Activated CD8-positive, alpha-beta T cell treated with anti-CD3 and anti-CD28 coated beads, Interleukin-2, amount 10 ng/mL, durations not matched to agents 7 days and 5 days (primary cell): Measurements from ENCODE around the gene CES4A. TPM values are rescaled to one million over a fixed set of nuclear protein-coding genes. Genes with fewer than 3 reads are reported as not detected.

Source experiments
- ATAC-seq: fragments of 150-1000 bp; cut with Tn5 transposase; one replicate; pipeline ENCODE4 v1.10.0; 2021; ENCODE audit warnings: moderate library complexity
- CTCF ChIA-PET: fragments of 350-600 bp; sonication (Branson Sonifier 250); formaldehyde crosslinking; loops from one replicate; lab custom pipeline; 2021; ENCODE audit warnings: antibody characterized with exemption; lab: Charles Lee
- POLR2A ChIA-PET: fragments of 350-600 bp; sonication (Branson Sonifier 250); formaldehyde crosslinking; loops from one replicate; lab custom pipeline; 2021; ENCODE audit warnings: antibody characterized with exemption; lab: Charles Lee
- DNase-seq: peaks from one replicate; pipeline ENCODE4 v3.0.0-alpha.2; 2020
- H3K27ac Mint-ChIP-seq: one replicate; pipeline ENCODE4 v1.8.0; 2021; ENCODE audit warnings: mild to moderate bottlenecking, mixed read lengths
- H3K27me3 Mint-ChIP-seq: one replicate; pipeline ENCODE4 v1.8.0; 2021; ENCODE audit warnings: low read depth, mixed read lengths
- H3K36me3 Mint-ChIP-seq: one replicate; pipeline ENCODE4 v1.8.0; 2021; ENCODE audit warnings: low read depth, mixed read lengths
- H3K4me1 Mint-ChIP-seq: one replicate; pipeline ENCODE4 v1.8.0; 2021; ENCODE audit warnings: low read depth, mixed read lengths
- H3K4me3 Mint-ChIP-seq: one replicate; pipeline ENCODE4 v1.8.0; 2021; ENCODE audit warnings: mild to moderate bottlenecking, mixed read lengths
- H3K9me3 Mint-ChIP-seq: one replicate; pipeline ENCODE4 v1.8.0; 2022; ENCODE audit warnings: mixed read lengths; ENCODE audit not compliant: insufficient read depth
- total RNA-seq, 2 experiments: library from RNA; stranded (reverse); gene quantifications; one replicate each; pipeline ENCODE4 v1.2.3, GENCODE V29; 2021

Gene CES4A
- total RNA-seq, 2 experiments from 2014 or later = 10.5 to 12.0 TPM

DNA sequence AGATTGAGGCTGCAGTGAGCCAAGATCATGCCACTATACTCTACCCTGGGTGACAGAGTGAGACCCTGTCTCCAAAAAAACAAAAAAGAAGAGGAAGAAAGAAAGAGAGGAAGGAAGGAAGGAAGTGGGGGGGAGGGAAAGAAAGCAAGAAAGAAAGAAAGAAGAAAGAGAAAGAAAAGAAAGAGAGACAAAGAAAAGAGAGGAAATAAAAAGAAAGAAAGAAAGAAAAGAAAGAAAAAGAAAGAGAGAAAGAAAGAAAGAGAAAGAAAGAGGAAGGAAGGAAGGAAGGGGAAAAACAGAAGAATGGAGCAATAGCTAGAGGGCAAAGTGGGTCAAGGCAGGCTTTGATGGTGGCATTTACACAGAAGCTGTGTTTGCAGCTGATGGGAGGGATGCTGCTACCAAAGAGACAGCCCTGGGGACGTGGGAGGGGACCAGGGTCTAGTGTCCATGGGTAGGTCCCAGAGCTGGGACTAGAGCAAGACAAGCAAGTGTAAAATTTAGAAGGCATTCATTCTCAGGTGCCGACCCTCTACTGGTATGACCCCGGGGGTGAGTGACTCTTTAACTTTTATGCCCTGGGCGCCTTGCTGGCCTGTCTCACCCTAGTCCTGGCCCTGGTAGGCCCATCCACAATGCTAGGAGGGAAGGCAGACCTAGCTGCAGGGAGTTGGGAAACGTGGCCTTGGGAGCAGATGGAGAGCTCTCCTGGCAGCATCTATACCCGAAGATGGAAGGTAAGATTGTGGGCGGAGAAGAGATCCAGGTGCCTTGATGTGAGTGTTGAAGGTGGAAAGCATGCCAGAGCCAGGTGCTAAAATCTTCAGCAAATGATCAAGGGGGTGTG is 29.3 kb upstream of the CES4A start:
- ATAC-seq = no peak
- Mint-ChIP-seq H3K4me1 (peaks cover 40% of the 10 kb centered on the region), H3K27me3 (no peaks in the 10 kb centered on the region), H3K27ac (peak overlapping the region; percentile 47), H3K4me3 (no peak overlapping the region), H3K9me3 (no peaks in the 10 kb centered on the region), H3K36me3 (no peaks in the 10 kb centered on the region)
- POLR2A ChIA-PET = interaction anchor here (0.6 kb wide), 1 partner anchor 154 kb away, joined by 8 read pairs; no protein-coding TSS in a partner anchor
- no peak for DNase-seq
- CTCF ChIA-PET = interaction anchor here (0.9 to 5.2 kb wide), 13 partner anchors 9 to 226 kb away, joined by 3 to 31 read pairs (median 4); no protein-coding TSS in a partner anchor

DNA sequence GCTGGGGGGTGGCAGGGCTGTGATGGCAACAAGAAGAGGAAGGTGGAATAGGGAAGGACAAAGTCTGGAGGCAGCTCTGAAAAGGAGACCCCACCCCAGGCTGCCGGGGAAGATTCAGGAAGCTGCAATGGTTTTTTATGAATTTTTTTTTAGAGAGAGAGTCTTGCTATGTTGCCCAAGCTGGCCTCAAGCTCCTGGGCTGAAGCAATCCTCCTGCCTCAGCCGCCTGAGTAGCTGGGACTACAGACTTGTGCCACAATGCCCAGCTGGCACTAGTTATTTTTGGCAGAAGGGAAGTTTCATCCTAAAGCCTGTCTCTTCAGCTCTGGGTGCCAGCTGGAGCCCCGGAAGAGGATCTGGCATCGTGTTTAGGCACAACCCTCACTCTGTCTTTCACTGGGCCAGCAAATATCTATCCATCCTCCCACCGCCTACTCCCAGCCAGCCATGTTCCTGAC is 28.7 kb upstream of the CES4A start:
- Mint-ChIP-seq H3K9me3 (no peaks in the 10 kb centered on the region), H3K27me3 (no peaks in the 10 kb centered on the region), H3K27ac (no peak overlapping the region), H3K4me1 (peaks cover 39% of the 10 kb centered on the region), H3K4me3 (no peak overlapping the region), H3K36me3 (no peaks in the 10 kb centered on the region)
- ATAC-seq = no peak
- ChIA-PET POLR2A (no interaction called here), CTCF (interaction anchor here (0.9 to 5.2 kb wide), 15 partner anchors 8 to 225 kb away, joined by 3 to 31 read pairs (median 5); no protein-coding TSS in a partner anchor)
- DNase-seq = no peak

DNA sequence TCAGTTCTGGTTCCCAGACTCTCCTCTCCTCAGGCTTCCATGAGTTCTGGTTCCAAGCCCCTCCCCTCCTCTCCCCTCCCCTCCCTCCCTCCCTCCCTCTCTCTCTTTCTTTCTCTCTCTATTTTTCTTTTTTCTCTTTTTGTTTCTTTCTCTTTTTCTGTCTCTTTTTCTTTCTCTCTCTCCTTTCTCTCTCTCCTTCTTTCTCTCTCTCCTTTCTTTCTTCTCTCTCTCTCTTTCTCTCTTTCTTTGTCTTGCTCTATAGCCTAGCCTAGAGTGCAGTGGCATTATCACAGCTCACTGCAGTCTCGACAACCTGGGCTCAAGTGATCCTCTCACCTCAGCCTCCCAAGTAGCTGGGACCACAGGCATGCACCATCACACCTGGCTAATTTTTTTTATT is 28.1 kb upstream of the CES4A start:
- Mint-ChIP-seq H3K9me3 (no peaks in the 10 kb centered on the region), H3K4me3 (no peak overlapping the region), H3K4me1 (peaks cover 39% of the 10 kb centered on the region), H3K27me3 (peaks cover 2% of the 10 kb centered on the region), H3K36me3 (no peaks in the 10 kb centered on the region), H3K27ac (no peak overlapping the region)
- ChIA-PET CTCF (interaction anchor here (0.7 to 5.2 kb wide), 21 partner anchors 13 to 436 kb away, joined by 3 to 31 read pairs (median 3); no protein-coding TSS in a partner anchor), POLR2A (no interaction called here)
- DNase-seq = no peak
- ATAC-seq = no peak

DNA sequence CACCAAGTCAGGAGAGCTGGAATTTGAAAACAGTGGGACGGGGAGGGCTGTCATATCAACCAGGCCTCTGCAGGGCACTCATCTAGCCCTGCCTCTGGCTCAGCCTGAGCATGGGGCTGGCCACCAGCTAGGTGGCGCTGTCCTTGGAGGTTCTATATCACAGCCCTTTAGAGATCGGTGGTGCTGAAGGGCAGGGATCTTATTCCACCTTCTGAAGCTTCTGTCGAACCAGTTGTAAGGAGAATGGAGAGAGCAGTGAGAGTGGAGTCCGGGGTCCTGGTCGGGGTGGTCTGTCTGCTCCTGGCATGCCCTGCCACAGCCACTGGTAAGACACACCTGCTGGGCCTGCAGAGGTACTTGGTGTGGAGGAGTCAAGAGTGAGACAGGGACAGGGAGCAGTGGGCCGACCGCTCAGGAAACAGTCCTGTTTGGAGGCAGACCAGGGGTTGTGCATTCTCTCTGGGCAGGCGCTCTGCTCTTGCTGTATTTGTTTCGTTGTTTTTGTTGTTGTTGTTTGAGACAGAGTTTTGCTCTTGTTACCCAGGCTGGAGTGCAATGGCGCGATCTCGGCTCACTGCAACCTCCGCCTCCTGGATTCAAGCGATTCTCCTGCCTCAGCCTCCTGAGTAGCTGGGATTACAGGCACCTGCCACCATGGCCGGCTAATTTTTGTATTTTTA is 27.2 kb upstream of the CES4A start, which contains the start of gene CES3:
Gene CES3 (plus strand): TSS at position 202 of the 680 bp plus-strand sequence. CDS start 42 bp downstream, at position 244.
- ChIA-PET CTCF (interaction anchor here (0.6 to 5.2 kb wide), 33 partner anchors 9 to 435 kb away, joined by 3 to 31 read pairs (median 3); partner anchors contain the start of genes E2F4 and PDP2), POLR2A (interaction anchor here (1.2 kb wide), 1 partner anchor 14 kb away, joined by 3 read pairs; no protein-coding TSS in a partner anchor)
- Mint-ChIP-seq H3K27me3 (peaks cover 2% of the 10 kb centered on the region), H3K9me3 (no peaks in the 10 kb centered on the region), H3K27ac (peak within 1 kb of the TSS; percentile 86), H3K4me3 (peak within 1 kb of the TSS; percentile 48), H3K36me3 (no peaks in the 10 kb centered on the region), H3K4me1 (peaks cover 39% of the 10 kb centered on the region)
- ATAC-seq (peak; percentile 97), DNase-seq (peak; percentile 79)

DNA sequence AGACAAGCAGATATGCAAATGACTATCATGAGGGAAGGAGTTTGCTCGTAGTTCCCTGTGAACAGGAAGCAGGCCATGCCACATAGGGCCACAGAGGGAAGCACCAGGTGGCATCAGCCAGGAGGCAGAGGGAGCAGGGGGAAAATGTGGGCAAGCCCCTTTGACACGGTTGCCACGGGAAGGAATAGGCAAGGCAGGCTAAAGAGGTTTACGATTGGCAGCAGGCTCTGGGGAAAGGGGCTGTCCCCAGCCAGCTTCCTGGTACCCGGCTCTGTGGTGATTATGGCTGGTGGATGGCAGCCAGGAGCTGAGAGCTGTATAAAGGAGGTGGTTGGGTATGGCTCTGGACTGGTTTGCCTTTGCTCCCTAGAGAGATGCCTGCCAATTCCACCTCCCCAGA is 26.5 kb upstream of the CES4A start:
- DNase-seq (no peak), ATAC-seq (peak; percentile 31)
- CTCF ChIA-PET = interaction anchor here (0.6 to 2.3 kb wide), 18 partner anchors 9 to 411 kb away, joined by 3 to 14 read pairs (median 4); no protein-coding TSS in a partner anchor
- Mint-ChIP-seq H3K4me1 (peaks cover 39% of the 10 kb centered on the region), H3K9me3 (no peaks in the 10 kb centered on the region), H3K4me3 (peak overlapping the region; percentile 48), H3K27me3 (peaks cover 2% of the 10 kb centered on the region), H3K36me3 (no peaks in the 10 kb centered on the region), H3K27ac (peak overlapping the region; percentile 86)
- POLR2A ChIA-PET = interaction anchor here (1.2 kb wide), 1 partner anchor 14 kb away, joined by 3 read pairs; no protein-coding TSS in a partner anchor

DNA sequence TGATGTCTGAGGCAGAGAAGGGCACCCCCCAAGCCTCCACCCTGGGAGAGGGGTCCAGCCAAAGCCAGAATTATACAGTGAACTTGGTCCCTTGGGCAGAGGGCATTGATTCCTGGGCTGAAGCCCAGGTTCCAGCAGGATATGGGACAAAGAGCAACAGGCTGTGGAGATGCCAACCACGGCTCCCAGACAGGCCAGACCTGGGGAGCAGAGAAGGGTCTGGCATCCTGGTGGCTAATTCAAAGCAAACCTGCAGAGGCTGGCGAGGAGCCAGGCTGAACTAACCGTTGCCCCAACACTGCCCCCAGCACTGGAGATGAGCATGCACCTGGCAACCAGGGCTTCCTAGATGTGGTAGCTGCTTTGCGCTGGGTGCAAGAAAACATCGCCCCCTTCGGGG is 24.3 kb upstream of the CES4A start:
- H3K27me3 Mint-ChIP-seq = peaks cover 2% of the 10 kb centered on the region
- CTCF ChIA-PET = interaction anchor here (0.7 to 2.2 kb wide), 3 partner anchors 10 to 191 kb away, joined by 3 to 7 read pairs (median 3); no protein-coding TSS in a partner anchor
- H3K4me3 Mint-ChIP-seq = no peak overlapping the region
- H3K9me3 Mint-ChIP-seq = no peaks in the 10 kb centered on the region
- H3K4me1 Mint-ChIP-seq = peaks cover 28% of the 10 kb centered on the region
- no peak overlapping the region for H3K27ac Mint-ChIP-seq
- ATAC-seq (no peak), DNase-seq (no peak)
- no peaks in the 10 kb centered on the region for H3K36me3 Mint-ChIP-seq
- POLR2A ChIA-PET = no interaction called here

DNA sequence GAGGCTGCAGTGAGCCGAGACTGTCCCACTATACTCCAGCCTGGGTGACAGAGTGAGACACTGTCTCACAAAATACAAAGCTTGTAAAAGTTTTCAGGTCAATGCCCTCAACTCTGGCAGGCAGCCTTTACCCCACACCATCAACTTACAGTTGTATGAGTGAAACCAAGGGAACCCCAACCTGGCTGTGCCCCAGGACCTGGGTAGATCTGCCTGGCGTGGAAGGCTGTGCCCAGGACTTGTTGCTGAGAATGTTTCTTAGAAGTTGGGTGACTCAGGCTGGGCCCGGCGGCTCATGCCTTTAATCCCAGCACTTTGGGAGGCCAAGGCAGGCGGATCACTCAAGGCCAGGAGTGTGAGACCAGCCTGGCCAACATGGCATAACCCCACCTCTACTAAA is 19.5 kb upstream of the CES4A start:
- H3K9me3 Mint-ChIP-seq = no peaks in the 10 kb centered on the region
- ChIA-PET POLR2A (no interaction called here), CTCF (interaction anchor here (0.8 to 1.4 kb wide), 4 partner anchors 10 to 49 kb away, joined by 3 to 6 read pairs (median 3); no protein-coding TSS in a partner anchor)
- DNase-seq (no peak), ATAC-seq (no peak)
- no peak overlapping the region for H3K4me3 Mint-ChIP-seq
- peaks cover 2% of the 10 kb centered on the region for H3K27me3 Mint-ChIP-seq
- H3K27ac Mint-ChIP-seq = no peak overlapping the region
- H3K36me3 Mint-ChIP-seq = no peaks in the 10 kb centered on the region
- peaks cover 2% of the 10 kb centered on the region for H3K4me1 Mint-ChIP-seq

DNA sequence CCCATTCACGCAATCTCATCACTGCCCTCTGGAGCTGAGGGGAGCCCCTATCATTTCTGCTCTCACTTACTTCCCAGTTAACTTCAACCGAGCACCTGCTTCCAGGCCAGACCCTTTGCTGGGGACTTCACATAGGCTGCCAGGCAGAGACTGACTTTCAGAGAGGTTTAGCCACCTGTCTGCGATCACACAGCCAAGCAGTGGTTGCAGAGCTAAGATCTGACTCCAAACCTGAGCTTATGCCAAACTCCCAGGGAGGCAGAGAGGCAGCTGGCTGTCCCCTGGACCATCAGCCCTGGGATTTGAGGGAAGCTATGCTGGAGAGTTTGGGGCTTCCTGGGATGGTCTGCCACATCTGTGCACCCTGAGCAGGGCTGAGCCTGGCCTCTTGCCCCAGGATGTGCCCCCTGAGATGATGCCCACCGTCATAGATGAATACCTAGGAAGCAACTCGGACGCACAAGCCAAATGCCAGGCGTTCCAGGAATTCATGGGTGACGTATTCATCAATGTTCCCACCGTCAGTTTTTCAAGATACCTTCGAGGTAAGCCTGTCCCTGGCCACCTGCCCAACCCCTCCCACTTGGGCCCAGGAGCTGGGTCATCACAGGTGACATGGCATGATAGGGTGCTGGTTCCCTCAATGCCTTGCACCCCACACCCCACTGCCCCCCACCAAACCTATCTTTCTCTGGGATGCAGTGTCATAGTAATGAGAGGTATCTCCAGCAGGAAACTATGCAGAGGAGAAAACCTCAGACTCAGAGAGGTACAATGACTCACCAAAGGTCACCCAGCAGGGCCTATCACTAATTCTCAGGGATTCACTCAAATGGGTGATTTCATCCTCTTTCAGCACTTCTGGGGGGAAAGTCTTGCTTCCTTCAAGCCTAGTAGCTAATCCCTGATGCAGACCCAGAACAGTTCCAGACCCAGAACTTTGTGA is 17.3 kb upstream of the CES4A start:
- POLR2A ChIA-PET = no interaction called here
- Mint-ChIP-seq H3K4me3 (no peak overlapping the region), H3K27me3 (no peaks in the 10 kb centered on the region), H3K27ac (no peak overlapping the region), H3K36me3 (no peaks in the 10 kb centered on the region), H3K9me3 (no peaks in the 10 kb centered on the region), H3K4me1 (peaks cover 15% of the 10 kb centered on the region)
- CTCF ChIA-PET = interaction anchor here (1.2 to 1.5 kb wide), 2 partner anchors 10 to 184 kb away, joined by 4 to 5 read pairs; partner anchors contain the start of gene CES3
- DNase-seq = no peak
- no peak for ATAC-seq

DNA sequence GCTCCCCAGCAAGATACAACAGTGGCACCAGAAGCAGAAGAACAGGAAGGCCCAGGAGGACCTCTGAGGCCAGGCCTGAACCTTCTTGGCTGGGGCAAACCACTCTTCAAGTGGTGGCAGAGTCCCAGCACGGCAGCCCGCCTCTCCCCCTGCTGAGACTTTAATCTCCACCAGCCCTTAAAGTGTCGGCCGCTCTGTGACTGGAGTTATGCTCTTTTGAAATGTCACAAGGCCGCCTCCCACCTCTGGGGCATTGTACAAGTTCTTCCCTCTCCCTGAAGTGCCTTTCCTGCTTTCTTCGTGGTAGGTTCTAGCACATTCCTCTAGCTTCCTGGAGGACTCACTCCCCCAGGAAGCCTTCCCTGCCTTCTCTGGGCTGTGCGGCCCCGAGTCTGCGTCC is 15.4 kb upstream of the CES4A start:
- Mint-ChIP-seq H3K4me1 (peaks cover 29% of the 10 kb centered on the region), H3K27me3 (no peaks in the 10 kb centered on the region), H3K9me3 (no peaks in the 10 kb centered on the region), H3K4me3 (no peak overlapping the region), H3K36me3 (no peaks in the 10 kb centered on the region), H3K27ac (no peak overlapping the region)
- ChIA-PET CTCF (interaction anchor here (1.0 to 1.9 kb wide), 3 partner anchors 11 to 40 kb away, joined by 3 to 7 read pairs (median 3); no protein-coding TSS in a partner anchor), POLR2A (no interaction called here)
- DNase-seq (no peak), ATAC-seq (no peak)

DNA sequence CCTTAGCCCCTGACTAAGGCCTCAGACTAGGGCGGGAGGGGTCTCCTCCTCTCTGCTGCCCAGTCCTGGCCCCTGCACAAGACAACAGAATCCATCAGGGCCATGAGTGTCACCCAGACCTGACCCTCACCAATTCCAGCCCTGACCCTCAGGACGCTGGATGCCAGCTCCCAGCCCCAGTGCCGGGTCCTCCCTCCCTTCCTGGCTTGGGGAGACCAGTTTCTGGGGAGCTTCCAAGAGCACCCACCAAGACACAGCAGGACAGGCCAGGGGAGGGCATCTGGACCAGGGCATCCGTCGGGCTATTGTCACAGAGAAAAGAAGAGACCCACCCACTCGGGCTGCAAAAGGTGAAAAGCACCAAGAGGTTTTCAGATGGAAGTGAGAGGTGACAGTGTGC is 14.7 kb upstream of the CES4A start:
- Mint-ChIP-seq H3K27ac (no peak overlapping the region), H3K9me3 (no peaks in the 10 kb centered on the region), H3K36me3 (no peaks in the 10 kb centered on the region), H3K4me1 (peaks cover 37% of the 10 kb centered on the region), H3K27me3 (no peaks in the 10 kb centered on the region), H3K4me3 (no peak overlapping the region)
- no peak for DNase-seq
- no peak for ATAC-seq
- CTCF ChIA-PET = interaction anchor here (1.3 to 3.4 kb wide), 3 partner anchors 11 to 39 kb away, joined by 3 to 11 read pairs (median 7); partner anchors contain the start of gene CES3
- POLR2A ChIA-PET = interaction anchor here (1.3 kb wide), 1 partner anchor 181 kb away, joined by 3 read pairs; no protein-coding TSS in a partner anchor
